Stomach smooth muscle (tissue), 2 donors: ENCODE data around the gene SYP.
"Not testable (repeated sequence)": the region's sequence is repeated elsewhere in the genome, so short reads cannot be mapped to it uniquely, and the experiment has no call there.

ENCODE experiments used
- H3K27ac ChIP-seq: one replicate; pipeline ENCODE4 v1.7.0; 2013; ENCODE audit warnings: mild to moderate bottlenecking, low read length, inconsistent platforms
- H3K27me3 ChIP-seq, 2 donors: one replicate each; pipeline ENCODE4 v1.7.0; 2013; ENCODE audit warnings: low read length in 2 of 2; ENCODE audit not compliant: insufficient read depth in 2 of 2, control insufficient read depth in 1 of 2
- H3K36me3 ChIP-seq, 2 donors: one replicate each; pipeline ENCODE4 v1.7.0; 2013; ENCODE audit warnings: low read length in 2 of 2; ENCODE audit not compliant: control insufficient read depth in 2 of 2, insufficient read depth in 2 of 2
- H3K4me1 ChIP-seq: one replicate; pipeline ENCODE4 v1.7.0; 2013; ENCODE audit warnings: low read length; ENCODE audit not compliant: control insufficient read depth, insufficient read depth
- H3K4me3 ChIP-seq, 2 donors: one replicate each; pipeline ENCODE4 v1.7.0; 2013; ENCODE audit warnings: low read length in 2 of 2
- H3K9ac ChIP-seq, 2 donors: one replicate each; pipeline ENCODE4 v1.7.0; 2013; ENCODE audit warnings: low read length in 2 of 2, mild to moderate bottlenecking in 1 of 2
- H3K9me3 ChIP-seq, 2 donors: one replicate each; pipeline ENCODE4 v1.7.0; 2013; ENCODE audit warnings: low read length in 2 of 2; ENCODE audit not compliant: control insufficient read depth in 2 of 2
- donor health status: healthy.
- donor health status: Pancreatic carcinoma.

Gene SYP

GRCh38 chrX:49178537-49178936, 21.5 kb downstream of the SYP start:
- no peak overlapping the region for H3K4me3 ChIP-seq
- H3K9ac ChIP-seq: no peak overlapping the region
- H3K27ac ChIP-seq: no peak overlapping the region
- H3K36me3 ChIP-seq: peaks cover 11 to 13% of the 10 kb centered on the region in 2 donors
- no peaks in the 10 kb centered on the region for H3K9me3 ChIP-seq
- H3K27me3 ChIP-seq: peaks cover 0 to under 1% of the 10 kb centered on the region in 2 donors
- peaks cover 9% of the 10 kb centered on the region for H3K4me1 ChIP-seq

DNA sequence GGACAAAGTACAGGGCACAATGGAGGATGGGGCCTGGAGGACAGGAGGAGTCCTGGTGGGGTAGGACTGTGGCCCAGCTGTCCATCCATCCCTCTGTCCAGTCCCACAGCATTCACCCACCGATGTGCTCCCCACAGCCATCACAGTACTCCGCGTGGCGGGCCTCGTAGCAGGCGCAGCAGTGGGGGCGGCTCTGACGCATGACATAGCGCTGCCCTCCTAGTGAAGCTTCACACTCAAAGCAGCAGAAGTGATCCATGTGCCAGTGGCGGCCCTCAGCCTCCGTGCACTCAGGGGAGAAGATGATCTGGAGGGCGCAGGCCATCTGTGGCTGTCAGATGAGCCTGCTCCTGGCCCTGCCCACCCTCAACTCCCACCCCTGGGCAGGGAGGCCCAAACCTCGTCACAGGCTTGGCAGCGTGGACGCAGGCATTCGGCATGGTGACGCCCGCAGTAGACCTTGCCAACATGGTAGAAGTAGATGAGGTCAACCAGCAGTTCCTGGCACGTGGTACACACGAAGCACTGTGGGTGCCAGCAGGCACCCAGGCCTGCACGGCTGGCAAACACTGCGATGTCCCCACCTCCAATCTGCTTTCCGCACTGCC, 22.0 kb downstream of the SYP start:
- Histone ChIP-seq H3K27ac (no peak overlapping the region), H3K4me3 (no peak overlapping the region), H3K9me3 (no peaks in the 10 kb centered on the region), H3K27me3 (peaks cover 0 to 3% of the 10 kb centered on the region in 2 donors), H3K9ac (no peak overlapping the region), H3K36me3 (peaks cover 11 to 16% of the 10 kb centered on the region in 2 donors), H3K4me1 (peaks cover 11% of the 10 kb centered on the region)

- Histone ChIP-seq H3K9ac (peak overlapping the region in 1 of 2 donors; percentile 9), H3K27ac (peak overlapping the region; percentile 55), H3K4me1 (peaks cover 14% of the 10 kb centered on the region), H3K9me3 (no peaks in the 10 kb centered on the region), H3K36me3 (peaks cover 11 to 17% of the 10 kb centered on the region in 2 donors), H3K4me3 (no peak overlapping the region), H3K27me3 (peaks cover 0 to 3% of the 10 kb centered on the region in 2 donors)
These were observed 22.6 kb downstream of the SYP start for GRCh38 chrX:49177338-49177833.

DNA sequence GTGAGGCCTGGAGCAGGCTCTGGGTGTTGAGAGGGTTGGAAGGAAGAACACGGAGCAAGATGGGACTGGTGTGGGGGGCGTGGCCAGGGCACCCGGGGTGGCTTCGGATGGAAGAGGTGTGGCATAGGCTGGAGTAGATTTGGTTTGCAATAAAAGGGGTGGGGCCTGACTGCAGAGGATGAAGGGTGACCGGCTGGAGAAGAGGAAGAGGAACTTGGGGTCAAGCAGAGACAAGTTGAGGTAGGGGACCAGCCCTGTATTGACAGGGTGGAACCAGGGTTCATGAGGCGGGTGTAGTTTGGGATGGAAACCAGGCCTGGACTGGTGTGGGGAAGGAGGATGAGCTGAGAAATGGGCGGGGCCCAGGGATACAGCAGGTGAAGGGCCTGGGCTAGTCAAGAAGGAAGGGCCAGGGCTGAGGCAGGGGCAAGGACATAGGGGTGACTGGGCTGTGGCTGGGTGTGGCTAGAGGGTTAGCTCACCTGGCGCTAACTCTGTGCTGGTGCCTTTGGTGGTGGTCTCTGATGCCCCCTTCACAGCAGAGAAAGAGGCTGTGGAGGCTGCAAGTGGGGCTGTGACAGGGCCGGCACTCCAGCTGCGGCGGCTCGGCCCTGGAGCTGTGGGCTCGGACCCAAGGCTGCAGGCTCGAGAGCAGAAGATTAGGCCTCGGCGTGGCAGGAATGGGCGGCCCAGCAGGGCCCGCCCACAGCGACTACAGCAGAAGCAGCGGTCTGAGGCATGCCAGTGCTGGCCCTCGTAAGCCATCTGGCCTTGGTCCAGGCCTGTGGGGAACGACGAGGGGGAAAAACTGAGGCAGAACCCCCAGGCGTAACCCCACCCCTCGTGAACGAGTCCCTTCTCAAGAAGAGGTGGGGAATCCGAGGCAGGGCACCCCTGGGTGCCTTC, 23.3 kb downstream of the SYP start:
- H3K36me3 ChIP-seq: peaks cover 11 to 14% of the 10 kb centered on the region in 2 donors
- H3K9ac ChIP-seq: peak overlapping the region in 1 of 2 donors; percentile 9
- no peaks in the 10 kb centered on the region for H3K9me3 ChIP-seq
- no peak overlapping the region for H3K4me3 ChIP-seq
- H3K27me3 ChIP-seq: peaks cover 0 to 3% of the 10 kb centered on the region in 2 donors
- peaks cover 14% of the 10 kb centered on the region for H3K4me1 ChIP-seq
- H3K27ac ChIP-seq: peak overlapping the region; percentile 55

- Histone ChIP-seq H3K4me1 (peaks cover 14% of the 10 kb centered on the region), H3K9me3 (no peaks in the 10 kb centered on the region), H3K27ac (peak overlapping the region; percentile 55)
These were observed 24.3 kb downstream of the SYP start for GRCh38 chrX:49175435-49176274.

GRCh38 chrX:49174723-49175122, 25.3 kb downstream of the SYP start:
- no peak overlapping the region for H3K27ac ChIP-seq
- peaks cover 0 to 3% of the 10 kb centered on the region in 2 donors for H3K27me3 ChIP-seq
- no peaks in the 10 kb centered on the region for H3K9me3 ChIP-seq
- H3K9ac ChIP-seq: no peak overlapping the region
- peaks cover 11 to 14% of the 10 kb centered on the region in 2 donors for H3K36me3 ChIP-seq
- peaks cover 15% of the 10 kb centered on the region for H3K4me1 ChIP-seq
- no peak overlapping the region for H3K4me3 ChIP-seq

More at GRCh38 chrX:49175435-49176274, 24.3 kb downstream of the SYP start:
- Histone ChIP-seq H3K4me3 (no peak overlapping the region), H3K36me3 (peaks cover 11 to 14% of the 10 kb centered on the region in 2 donors), H3K9ac (no peak overlapping the region), H3K27me3 (peaks cover 0 to 3% of the 10 kb centered on the region in 2 donors)

DNA sequence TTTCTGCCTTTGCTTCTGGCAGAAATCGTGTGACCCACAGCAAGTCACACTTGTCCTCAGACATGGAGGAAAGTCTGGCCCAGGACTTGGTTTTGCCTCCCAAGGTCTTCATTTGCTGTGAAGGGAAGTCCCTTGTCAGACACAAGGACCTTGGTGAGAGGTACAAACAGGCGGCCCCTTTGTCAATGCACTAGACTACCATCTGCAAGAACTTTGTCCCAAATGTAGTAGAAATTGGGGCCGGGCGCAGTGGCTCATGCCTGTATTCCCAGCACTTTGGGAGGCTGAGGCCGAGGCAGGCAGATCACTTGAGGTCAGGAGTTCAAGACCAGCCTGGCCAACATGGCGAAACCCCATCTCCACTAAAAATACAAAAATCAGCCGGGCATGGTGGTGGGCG, 26.4 kb downstream of the SYP start:
- H3K27me3 ChIP-seq, H3K9me3 ChIP-seq: not testable (repeated sequence)
- H3K4me3 ChIP-seq: peak overlapping the region in 1 of 2 donors; percentile 79
- H3K4me1 ChIP-seq: peaks cover 17% of the 10 kb centered on the region
- peaks cover 11 to 12% of the 10 kb centered on the region in 2 donors for H3K36me3 ChIP-seq
- peak overlapping the region; percentile 82 for H3K27ac ChIP-seq
- peak overlapping the region in 1 of 2 donors; percentile 75 for H3K9ac ChIP-seq

DNA sequence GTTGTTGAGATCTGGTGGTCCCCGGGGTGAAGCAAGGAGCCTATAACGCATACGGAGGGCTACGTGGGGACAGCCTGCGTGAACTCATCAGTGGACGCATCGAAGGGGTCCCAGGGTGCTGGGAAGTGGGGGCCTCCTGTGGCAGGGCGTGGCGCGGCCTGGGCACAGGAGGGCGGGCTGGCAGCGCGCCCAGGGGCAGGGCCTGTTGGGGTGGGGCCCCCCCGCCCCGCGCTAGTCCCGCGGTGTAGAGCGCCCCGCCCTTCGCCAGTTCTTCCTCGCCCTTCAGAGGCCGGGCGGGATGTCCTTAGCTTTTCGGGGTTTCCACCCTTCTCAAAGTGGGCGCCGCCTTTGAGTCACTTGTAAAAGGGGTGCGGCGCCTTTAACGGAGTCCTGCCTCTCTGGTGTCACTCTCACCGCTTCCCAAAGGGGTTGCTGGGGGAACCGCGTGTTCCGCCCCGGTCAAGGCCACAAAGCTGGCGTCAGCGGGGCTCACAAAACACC, 27.7 kb downstream of the SYP start:
- no peaks in the 10 kb centered on the region for H3K9me3 ChIP-seq
- peak overlapping the region; percentile 82 for H3K27ac ChIP-seq
- H3K9ac ChIP-seq: peak overlapping the region; percentile 80 to 89
- peaks cover 0 to 3% of the 10 kb centered on the region in 2 donors for H3K27me3 ChIP-seq
- peaks cover 18% of the 10 kb centered on the region for H3K4me1 ChIP-seq
- H3K36me3 ChIP-seq: peaks cover 11 to 12% of the 10 kb centered on the region in 2 donors
- peak overlapping the region; percentile 76 to 79 for H3K4me3 ChIP-seq

GRCh38 chrX:49171752-49172279, 28.2 kb downstream of the SYP start, which contains the start of gene PLP2:
Gene PLP2, plus strand, starts transcription at chrX:49171898. Its CDS starts 103 bp downstream, at chrX:49172001.
- peak within 1 kb of the TSS; percentile 80 to 89 for H3K9ac ChIP-seq
- peaks cover 0 to 5% of the 10 kb centered on the region in 2 donors for H3K27me3 ChIP-seq
- no peaks in the 10 kb centered on the region for H3K9me3 ChIP-seq
- H3K4me1 ChIP-seq: peaks cover 19% of the 10 kb centered on the region
- H3K27ac ChIP-seq: peak within 1 kb of the TSS; percentile 82
- H3K4me3 ChIP-seq: peak within 1 kb of the TSS; percentile 76 to 79
- peaks cover 11 to 12% of the 10 kb centered on the region in 2 donors for H3K36me3 ChIP-seq
